NCI-H2227 treated with DMSO at 0.1 percent for 48 hours (cell line): ENCODE data around the gene PTGDS.

Experiments used
- DNase-seq: peaks from one replicate; lab custom pipeline; 2025; lab: John Stamatoyannopoulos, UW

The PTGDS gene

DNA sequence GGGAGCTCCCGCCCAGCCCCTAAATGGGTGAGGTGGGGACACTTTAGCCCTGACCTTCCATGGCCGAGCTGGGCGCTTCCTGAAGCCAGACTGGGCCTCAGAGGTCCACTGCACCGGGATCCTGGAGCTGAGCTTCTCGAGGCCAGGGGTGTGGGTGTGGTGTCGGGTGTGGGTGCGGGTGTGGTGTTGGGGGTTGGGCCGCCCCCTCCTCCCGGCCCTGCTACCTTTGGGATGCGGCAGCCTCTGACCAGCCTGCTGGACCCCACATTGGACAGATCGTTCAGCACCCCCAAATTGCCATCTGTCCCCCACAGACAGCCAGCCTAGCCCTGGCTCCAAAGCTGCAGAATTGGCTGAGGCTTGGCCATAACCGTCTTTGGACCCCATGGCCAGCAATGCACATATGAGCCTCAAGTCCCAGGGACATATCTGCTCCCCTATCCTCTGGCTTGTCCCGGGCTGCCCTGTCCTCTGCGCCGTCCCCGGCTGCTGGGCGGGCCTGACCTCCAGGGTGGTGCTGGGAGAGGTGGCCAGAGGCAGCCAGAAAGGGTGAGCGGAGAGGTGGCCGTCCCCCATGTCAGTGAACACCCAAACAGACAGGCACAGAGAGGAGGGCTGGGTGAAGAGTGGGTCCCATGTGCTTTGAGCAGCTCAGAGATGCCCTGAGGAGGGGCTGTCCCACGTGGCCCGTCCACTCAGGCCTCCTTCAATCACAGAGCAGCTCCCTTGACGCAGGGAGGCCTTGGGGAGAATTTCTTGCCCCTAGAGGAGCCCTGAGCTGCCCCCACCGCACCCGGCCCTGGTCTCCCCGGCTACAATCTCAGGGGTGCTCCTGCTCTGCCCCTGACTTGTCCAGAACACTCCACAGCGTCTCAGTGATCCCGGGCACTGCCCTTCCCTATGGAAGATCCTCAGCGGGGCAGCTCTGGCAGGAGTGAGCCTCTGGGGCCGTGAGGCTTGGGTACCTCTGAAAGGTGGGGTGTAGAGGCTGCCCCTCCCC, 3.4 kb upstream of the PTGDS start:
- no peak for DNase-seq

DNA sequence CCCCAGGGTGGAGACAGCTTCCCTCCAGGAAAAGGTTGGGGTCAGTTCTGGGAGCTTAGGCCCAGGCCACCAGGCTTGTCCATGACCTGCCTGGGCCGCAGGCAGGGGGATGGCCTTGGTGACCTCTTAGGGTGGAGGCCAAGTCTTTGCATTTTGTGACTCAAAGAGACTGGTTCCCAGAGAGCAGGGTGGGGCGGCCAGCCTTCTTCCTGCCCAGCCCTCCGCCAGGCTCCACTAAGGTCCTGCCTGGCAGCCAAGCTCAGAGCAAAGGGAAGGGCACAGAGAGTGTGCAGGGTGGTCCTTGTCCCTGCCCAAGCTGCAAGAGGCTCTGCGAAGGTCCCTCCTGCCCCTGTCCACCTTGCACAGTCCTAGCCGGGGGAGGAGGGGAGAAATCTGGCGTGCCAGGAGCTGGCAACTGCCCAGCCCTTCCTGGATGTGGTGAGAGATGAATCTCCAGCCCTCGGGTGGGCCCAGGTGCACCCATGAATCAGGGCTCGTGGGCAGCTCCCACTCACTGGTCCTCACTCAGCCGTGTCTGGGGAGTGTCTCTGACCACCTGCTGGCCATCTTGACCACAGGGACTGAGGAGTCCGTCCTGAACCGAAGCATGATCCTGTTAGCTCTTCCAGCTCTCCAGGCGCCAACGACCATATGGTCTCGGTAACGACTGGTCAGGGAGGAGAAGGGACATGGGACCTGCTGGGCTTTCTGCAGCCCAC, 2.3 kb upstream of the PTGDS start:
- DNase-seq, result no peak

DNA sequence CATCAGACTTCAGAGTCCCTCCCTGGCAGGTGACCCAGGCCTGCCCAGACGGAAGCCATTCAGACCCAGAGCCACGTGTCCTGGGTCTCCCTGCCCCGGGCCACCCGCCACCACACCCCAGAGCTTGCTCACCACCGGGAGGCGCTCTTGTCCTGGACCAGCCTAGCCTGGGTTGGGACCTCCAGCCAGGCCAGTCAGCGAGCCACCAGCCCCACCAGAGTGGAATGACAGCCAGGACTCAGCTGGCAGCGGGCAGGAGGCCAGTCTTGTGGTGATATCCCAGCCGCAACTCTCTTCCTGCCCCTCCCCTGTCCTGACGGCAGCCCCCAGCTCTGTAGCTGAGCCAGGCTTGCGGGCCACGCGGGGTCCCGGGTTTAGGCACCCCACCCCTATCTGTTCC, 1.7 kb upstream of the PTGDS start:
- DNase-seq, result no peak

DNA sequence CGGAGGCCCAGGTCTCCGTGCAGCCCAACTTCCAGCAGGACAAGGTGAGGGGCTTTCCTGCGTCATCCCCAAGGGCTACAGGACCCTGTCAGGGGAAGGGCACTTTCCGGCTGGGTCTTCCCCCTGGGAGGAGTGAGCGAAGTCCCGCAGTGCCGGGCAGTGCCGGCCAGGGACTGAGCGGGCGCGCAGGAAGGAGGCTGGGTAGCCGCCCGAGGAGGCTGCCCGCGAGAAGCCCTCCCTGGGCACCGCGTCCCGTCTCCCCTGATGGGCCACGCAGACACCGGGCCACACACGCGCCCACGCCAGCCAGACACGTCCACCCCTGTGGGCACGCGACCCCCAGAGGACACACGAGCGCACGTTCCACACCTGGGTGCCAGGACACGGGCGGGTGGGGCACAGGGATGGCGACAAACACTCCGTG, 357 bp downstream of the PTGDS start:
- DNase-seq, result no peak

DNA sequence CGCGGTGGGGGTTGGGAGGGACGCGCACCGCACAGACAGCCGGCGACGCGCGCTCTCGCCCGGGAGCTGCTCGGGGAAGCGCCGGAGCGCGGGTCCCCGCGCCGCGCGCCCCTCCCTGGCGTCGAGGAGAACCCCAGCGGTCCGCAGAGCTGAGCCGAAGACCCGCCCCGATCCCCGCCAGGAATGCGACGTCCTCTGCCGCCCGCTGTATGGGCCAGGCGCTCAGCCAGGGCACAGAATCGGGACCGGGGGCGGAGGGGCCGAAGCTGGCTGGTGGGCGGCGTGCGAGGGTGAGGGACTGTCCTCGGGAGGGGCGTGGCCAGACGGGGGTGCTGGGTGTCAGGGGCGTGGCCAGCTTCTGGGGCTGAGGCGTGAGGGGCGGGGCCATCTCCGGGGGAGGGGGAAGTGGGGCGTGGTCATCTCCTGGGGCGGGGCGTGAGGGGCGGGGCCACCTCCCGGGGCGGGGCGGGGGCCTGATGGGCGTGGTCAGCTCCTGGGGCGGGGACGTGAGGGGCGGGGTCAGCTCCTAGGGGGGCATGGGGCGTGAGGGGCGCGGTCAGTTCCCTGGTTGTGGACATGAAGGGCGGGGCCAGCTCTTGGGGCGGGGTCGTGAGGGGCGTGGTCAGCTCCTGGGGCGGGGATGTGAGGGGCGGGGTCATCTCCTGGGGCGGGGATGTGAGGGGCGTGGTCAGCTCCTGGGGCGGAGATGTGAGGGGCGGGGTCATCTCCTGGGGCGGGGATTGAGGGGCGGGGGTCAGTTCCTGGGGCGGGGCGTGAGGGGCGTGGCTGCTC, 965 bp downstream of the PTGDS start:
- DNase-seq, result no peak

DNA sequence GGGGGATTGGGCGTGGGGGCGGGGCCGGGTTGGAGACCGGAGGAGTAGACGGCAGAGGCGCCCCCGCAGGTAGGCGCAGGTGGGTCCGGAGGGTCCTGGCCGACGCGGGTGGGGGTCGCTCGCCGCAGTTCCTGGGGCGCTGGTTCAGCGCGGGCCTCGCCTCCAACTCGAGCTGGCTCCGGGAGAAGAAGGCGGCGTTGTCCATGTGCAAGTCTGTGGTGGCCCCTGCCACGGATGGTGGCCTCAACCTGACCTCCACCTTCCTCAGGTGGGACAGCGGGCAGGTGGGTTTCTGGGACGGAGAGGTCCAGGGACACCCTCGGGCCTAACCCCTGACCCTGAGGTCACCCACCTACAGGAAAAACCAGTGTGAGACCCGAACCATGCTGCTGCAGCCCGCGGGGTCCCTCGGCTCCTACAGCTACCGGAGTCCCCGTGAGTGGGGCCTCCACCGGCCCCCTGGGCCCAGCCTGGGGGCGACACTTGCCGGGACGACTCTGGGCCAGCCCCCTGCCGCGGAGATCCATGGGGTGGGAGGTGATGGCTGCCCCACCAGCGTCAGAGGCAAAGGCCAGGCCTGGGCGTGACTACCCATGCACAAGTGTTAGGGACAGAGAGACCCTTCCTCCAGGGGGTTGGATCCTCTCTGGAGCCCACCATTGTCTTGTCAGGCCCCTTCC, 1.7 kb downstream of the PTGDS start:
- DNase-seq, result no peak

DNA sequence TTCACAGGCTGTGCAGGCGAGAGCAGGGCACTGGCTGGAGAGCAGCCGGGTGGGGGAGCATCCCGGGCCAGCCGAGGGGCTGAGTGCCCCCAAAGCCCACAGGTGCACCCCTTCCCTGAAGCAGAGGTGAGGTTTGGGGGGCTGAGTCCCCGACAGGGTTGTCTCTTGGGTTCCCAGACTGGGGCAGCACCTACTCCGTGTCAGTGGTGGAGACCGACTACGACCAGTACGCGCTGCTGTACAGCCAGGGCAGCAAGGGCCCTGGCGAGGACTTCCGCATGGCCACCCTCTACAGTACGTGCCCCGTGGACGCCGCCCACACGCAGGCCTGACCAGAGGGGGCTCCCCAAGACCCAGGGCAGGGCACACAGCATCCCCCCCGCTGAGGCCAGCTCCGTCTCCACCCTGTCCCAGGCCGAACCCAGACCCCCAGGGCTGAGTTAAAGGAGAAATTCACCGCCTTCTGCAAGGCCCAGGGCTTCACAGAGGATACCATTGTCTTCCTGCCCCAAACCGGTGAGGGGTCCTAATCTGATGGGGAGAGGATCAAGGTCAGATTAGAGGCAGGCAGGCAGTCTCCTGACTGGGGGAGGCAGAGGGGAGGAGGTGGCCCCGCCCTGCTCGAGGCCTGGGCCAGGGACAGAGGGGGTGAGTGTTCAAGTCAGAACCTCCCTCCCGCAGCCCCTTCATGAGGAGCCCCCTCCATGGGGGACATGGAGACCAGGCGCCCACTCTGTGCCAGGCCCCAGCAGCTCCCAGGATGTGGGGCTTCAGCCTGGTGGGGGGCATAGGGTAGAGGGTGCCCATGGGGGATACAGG, 2.7 kb downstream of the PTGDS start:
- no peak for DNase-seq

DNA sequence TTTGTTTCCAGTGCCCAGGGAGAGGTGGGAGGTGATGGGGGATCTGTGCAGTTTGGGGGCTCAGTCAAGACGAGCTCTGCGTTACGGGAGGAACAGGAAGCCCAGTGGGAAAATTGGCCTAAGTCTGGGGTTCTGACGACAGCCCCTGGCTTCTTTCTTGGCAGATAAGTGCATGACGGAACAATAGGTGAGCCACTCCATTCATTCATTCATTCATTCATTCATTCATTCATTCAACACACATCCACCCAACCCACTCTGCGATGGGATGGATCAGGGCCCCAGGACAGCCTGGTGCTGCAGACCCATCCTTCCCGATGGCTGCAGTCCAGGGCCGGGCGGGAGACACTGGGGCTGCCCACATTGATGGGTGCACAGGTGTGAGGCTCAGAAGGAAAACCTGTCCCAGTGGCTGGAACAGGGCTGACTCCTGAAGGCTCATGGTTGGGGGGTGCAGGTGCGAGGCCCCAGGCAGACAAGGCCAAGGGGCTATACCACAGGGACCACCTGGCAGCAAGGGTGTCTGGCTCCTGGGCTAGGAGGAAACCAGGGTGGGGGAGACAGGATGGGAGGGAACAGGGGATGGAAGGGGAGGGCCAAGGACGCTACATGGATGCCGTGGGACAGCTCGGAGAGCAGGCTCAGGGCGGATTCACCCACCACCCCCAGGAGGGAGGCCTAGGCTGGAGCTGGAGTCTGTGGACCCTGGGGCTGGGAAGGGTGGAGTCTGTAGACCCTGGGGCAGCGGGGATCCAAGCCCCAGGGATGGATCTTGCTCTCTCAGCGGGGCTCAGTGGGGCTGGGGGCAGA, 3.6 kb downstream of the PTGDS start:
- no peak for DNase-seq

DNA sequence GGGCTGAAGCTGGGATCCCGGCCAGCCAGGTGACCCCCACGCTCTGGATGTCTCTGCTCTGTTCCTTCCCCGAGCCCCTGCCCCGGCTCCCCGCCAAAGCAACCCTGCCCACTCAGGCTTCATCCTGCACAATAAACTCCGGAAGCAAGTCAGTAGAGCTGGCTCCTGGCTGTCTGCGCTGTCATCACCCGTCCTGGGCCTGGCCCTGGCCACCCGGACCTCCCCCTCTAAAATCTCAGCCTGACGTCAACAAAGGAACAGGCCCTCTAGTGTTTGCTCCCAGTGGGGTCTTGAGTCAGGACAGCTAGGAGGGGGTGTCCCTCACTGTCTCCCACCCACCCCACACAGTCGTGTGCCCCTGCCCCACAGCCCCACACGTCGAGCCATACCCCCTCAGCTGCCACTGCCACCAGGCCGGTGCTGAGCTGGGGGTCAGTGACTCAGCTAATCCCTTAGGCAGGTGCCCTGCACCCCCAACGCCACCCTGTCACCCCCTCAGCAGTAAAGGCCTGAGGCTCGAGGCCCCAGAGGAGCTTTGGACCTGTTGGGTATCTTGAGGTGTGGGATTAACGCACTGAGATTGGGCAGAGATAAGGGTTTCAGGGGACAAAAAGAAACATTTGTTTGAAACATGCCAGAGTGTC, 4.4 kb downstream of the PTGDS start:
- no peak for DNase-seq

DNA sequence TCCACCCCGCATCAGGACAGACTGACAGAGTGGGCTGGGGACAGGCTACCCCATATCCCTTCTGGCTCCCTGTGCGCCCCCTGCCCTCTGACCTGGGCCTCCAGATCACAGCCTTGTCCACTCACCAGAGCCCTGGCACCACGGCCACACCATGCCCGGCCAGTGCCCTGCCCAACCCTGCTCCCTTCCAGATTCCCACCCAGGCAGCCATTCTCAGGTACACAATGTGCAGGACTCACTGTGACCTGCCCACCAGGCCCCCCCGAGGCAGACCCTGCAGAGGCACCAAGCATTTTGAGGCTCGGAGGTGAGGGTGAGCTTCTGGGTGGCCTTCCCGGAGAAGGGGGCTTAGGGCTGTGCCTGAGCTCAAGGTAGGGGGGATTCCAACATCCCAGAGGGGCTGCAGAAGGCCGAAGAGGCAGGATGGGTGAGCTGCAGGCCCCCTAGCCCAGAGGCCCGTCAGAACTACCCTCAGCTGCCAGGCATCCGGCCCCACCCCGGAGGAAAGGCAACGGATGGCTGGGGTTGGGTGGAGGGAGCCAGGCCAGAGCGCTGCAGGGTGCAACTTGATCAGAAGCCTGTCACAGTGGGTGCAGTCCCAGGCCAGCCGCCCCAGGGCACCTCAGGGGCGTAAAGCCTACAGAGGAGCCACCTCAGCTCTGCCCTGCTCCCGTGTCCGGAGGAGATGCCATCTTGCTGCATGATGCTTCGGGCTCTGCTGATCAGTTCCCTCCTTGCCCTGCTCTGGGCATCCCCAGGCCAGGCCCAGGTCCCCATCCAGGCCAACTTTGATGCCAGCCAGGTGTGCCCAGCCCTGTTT, 5.1 kb downstream of the PTGDS start, which contains the start of gene LCNL1:
Gene LCNL1 (plus strand): TSS at position 762 of the 820 bp plus-strand sequence. CDS start 594 bp downstream, outside the sequence.
- no peak for DNase-seq

DNA sequence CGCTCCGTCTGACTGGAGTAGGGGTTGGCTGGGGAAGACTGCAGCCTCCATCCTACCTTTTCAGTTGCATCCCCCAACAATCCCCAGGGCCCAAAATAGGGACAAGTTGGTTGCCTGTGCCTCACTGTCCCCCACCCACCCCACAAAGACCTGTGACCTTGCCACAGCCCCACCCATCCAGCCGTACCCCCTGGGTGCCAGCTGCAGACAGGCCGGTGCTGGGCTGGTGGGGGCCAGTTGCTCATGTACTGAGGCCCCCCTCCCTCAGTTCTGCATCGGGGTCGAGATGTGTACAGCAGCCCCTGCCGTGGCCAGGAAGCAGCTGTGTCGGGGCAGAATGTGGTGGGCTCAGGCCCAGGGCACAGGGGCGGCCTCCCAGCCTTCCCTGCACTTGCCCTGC, 5.9 kb downstream of the PTGDS start:
- no peak for DNase-seq

DNA sequence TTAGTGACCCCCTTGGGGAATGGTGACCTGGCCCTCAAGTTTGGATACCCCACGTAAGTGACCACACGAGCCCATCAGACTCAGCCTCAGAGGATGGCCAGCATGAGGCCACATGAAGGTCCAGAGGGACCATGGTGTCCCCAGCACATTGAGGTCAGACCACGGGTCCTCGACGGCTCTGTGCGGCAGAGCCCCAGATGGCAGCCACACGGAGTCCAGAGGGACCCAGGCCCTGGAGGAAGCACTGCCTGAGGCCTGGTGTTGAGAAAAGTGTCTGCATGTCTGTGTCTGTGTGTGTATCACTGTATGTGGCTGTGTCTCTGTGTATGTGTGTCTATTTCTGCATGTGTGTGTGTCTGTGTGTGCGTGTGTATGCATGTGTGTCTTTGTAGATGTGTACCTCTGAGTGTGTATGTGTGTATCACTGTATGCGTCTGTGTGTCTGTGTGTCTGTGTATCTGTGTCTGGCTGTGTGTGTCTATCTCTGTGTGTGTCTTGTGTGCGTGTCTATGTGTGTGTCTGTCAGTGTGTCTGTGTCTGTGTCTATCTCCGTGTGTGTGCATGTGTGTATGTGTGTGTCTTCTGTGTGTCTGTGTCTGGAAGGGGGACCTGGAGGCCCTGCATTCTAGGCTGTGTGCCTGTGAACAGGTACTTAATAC, 6.5 kb downstream of the PTGDS start:
- DNase-seq, result no peak

DNA sequence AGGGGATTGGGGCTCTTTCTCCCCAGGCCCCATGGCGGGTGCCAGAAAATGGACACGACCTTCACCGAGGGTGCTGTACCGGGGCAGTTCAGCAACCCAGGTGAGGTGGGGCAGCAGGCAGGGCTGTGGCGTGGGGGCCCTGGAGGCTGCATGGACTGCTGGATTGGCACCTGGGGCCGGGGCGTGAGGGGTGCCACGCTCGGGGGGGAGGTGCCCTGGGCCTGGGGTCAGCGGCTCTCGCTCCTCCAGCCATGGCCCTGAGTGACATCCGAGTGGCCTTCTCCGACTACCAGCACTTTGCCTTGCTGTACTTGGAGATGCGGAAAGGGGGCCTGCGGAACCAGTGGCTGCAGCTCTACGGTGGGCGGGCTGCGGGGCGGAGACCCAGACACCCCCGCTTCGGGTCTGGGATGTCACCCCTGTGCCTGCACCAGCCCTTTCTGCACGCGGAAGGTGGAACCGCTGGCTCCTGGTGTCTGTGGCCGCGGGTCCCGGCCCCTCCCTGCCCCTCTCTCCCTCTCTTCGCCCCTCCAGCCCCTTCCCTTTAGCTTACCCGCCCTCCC, 7.2 kb downstream of the PTGDS start:
- DNase-seq, result no peak

DNA sequence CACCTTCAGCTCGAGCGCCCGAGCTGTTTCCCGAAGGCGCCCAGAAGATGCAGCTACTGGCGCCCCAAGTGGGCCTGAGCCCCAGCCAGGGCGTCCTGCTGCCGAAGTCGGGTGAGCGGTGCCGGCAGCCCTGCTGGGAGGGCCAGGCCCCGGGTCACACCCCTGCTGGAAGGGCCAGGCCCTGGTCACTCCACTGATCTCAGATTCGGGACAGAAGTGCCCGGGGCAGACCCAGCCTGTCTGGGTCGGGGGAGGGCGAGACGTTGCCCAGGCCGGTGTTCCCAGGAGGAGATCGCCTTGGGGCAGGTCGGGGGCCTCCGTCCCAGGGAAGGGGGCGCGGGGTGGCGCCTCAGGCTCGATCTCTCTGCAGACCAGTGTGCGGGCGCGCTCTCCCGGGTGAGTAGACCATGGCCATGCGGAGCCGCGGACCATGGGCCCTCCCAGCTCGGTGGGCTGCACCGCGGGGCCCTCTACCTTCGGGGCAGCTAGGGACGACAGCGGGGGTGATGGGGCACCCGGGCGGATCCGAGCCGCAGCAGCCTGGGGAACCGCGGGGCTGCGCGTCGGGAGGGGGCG, 7.8 kb downstream of the PTGDS start:
- DNase-seq, result no peak

DNA sequence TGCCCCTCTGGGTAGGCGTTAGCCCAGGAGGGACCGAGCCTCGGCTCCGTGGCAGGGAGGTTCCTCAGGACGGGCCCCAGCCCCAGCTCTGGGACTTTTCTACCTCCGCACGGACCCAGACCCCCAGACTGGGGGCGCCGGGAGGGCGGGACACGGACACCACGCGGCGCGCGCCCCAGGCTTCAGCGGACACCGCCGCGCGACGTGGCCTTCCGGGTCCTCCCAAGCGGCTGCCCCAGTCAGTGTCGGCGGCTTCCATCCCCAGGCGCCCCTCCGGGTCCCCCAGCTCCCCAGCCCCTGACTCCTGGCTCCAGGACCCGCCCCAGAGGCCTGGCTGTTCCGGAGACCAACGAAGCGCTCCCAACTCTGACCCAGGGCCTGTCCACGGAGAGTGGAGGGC, 8.5 kb downstream of the PTGDS start:
- DNase-seq, result no peak

DNA sequence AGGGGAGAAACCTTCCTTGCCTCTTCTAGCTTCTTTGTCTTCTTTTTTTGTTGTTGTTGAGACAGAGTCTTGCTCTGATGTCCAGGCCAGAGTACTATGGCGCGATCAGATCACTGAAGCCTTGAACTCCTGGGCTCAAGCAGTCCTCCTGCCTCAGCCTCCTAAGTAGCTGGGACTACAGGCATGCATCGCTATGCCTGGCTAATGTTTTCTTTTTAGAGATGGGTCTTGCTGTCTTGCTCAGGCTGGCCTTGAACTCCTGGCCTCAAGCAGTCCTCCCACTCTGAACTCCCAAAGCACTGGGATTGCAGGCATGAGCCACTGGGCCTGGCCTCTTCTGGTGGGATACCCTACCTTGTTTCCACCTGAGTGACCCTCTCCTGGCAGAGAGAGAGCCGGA, 11.6 kb downstream of the PTGDS start:
- DNase-seq, result no peak

DNA sequence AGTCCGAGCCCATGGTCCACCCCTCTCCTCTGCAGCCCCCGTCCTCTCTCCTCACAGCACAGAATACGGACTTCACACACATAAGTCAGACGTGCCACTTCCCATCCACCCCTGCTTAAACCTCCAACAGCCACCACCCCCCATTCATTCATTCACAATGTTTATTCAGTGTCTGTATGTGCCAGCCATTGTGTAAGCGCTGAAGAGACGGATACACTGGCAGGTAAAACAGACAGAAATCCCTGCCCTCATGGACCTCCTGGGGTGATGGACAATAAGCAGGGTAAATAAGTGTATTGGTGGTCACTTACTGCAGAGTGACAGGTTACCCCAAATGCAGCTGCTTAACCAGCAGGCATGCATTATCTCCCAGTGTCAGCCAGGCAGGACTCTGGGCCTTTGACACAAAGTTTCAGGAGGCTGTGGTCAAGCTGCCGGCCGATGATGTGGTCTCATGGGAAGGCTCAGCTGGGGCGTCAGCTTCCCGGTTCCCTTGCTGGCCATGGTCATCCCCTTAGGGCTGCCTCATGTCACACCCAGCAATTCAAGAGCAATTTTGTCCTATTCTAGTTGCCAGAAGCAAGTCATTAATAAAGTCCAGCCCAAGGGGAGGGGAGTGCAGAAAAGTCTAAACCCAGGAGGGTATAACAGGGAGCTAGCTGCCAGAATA, 13.1 kb downstream of the PTGDS start:
- no peak for DNase-seq
